ENCODE data around the gene SEMA3G.

The SEMA3G gene

GRCh38 chr3:52444860-52445793 lies at the start of gene SEMA3G:
SEMA3G (minus strand) TSS chr3:52445103; CDS start chr3:52445027, 76 bp downstream.
- peak; percentile 71 for DNase-seq

GRCh38 chr3:52494445-52494844 lies 49.5 kb upstream of the SEMA3G start:
- DNase-seq, result no peak

DNA sequence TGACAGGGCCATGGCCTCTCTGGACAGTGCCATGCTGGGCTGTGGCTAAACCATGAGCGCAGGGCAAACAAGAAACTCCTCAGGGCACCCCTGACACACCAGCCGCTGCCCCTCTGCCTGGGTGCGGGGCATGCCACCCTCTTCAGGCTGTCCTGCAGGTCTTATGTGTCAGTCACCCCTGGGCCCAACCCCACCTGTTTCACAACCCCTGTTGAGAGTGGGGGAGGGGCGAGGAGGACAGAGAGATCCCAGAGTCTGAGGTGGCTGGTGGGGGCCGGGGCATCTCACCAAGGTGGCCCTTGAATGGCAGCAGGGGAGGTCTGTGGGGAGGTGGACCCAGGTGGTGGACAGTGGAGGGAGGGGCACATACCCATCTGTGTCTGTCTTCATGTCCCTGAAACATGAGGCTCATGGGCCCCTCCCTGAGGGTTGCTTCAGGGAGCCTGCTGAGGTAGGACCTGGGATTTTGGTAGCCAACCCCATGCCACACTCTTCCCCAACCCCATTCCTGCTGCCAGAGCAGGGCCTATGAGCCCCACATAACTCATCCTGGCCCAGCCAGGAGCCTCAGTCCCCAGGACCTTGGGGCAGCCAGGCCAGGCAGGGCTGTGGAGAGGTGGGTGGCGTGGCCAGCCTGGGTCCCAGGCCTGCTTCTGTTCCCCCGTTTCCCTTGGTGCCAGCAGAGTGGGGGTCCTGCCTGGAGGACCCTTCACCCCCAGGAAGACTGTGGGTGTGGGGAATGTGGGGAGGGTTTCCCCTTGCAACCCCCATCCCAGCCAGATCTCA lies 48.5 kb upstream of the SEMA3G start:
- DNase-seq, result no peak

- DNase-seq, result no peak
Observed at GRCh38 chr3:52492059-52492458, 47.2 kb upstream of the SEMA3G start.

DNA sequence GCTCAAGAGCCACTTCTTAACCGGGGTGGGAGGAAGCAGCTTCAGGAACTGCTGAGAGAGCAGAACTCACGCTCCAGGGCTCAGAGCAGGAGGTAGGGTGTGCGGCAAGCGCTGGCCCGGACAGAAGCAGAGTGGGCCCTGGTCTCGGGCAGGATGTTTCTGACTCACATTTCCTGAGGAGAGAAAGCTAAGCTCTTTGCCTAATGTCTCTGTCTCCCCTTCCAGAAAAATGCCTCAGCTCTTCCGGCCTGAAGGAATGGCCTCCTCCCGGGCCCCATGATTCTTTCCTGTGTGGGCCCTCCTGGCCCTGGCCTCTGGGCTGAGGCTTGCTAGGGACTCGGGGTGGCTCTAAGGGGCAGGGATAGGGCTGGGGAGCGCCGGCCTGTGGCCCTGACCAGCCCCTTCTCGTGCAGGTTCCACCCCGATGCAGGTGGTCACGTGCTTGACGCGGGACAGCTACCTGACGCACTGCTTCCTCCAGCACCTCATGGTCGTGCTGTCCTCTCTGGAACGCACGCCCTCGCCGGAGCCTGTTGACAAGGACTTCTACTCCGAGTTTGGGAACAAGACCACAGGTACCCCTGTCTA lies 46.1 kb upstream of the SEMA3G start:
- DNase-seq, result no peak

GRCh38 chr3:52490035-52490938 lies 45.4 kb upstream of the SEMA3G start:
- no peak for DNase-seq

GRCh38 chr3:52489453-52489852 lies 44.5 kb upstream of the SEMA3G start:
- no peak for DNase-seq

GRCh38 chr3:52488746-52489145 lies 43.8 kb upstream of the SEMA3G start:
- DNase-seq, result no peak

DNA sequence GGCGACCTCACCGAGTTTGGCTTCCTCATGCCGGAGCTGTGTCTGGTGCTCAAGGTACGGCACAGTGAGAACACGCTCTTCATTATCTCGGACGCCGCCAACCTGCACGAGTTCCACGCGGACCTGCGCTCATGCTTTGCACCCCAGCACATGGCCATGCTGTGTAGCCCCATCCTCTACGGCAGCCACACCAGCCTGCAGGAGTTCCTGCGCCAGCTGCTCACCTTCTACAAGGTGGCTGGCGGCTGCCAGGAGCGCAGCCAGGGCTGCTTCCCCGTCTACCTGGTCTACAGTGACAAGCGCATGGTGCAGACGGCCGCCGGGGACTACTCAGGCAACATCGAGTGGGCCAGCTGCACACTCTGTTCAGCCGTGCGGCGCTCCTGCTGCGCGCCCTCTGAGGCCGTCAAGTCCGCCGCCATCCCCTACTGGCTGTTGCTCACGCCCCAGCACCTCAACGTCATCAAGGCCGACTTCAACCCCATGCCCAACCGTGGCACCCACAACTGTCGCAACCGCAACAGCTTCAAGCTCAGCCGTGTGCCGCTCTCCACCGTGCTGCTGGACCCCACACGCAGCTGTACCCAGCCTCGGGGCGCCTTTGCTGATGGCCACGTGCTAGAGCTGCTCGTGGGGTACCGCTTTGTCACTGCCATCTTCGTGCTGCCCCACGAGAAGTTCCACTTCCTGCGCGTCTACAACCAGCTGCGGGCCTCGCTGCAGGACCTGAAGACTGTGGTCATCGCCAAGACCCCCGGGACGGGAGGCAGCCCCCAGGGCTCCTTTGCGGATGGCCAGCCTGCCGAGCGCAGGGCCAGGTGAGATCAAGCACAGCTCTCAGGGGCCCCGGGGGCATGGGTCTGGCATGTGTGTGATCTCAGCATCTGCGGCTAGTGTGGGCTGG lies 43.1 kb upstream of the SEMA3G start:
- DNase-seq, result no peak

DNA sequence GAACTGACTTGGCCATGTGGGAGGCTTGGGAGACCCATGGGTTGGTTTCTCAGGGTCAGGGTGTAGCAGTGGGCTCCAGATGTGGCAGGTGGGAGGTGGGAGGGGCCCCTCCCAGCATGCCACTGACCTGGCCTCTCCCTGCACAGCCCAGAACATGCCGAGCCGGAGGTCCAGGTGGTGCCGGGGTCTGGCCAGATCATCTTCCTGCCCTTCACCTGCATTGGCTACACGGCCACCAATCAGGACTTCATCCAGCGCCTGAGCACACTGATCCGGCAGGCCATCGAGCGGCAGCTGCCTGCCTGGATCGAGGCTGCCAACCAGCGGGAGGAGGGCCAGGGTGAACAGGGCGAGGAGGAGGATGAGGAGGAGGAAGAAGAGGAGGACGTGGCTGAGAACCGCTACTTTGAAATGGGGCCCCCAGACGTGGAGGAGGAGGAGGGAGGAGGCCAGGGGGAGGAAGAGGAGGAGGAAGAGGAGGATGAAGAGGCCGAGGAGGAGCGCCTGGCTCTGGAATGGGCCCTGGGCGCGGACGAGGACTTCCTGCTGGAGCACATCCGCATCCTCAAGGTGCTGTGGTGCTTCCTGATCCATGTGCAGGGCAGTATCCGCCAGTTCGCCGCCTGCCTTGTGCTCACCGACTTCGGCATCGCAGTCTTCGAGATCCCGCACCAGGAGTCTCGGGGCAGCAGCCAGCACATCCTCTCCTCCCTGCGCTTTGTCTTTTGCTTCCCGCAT lies 42.3 kb upstream of the SEMA3G start:
- DNase-seq, result no peak

DNA sequence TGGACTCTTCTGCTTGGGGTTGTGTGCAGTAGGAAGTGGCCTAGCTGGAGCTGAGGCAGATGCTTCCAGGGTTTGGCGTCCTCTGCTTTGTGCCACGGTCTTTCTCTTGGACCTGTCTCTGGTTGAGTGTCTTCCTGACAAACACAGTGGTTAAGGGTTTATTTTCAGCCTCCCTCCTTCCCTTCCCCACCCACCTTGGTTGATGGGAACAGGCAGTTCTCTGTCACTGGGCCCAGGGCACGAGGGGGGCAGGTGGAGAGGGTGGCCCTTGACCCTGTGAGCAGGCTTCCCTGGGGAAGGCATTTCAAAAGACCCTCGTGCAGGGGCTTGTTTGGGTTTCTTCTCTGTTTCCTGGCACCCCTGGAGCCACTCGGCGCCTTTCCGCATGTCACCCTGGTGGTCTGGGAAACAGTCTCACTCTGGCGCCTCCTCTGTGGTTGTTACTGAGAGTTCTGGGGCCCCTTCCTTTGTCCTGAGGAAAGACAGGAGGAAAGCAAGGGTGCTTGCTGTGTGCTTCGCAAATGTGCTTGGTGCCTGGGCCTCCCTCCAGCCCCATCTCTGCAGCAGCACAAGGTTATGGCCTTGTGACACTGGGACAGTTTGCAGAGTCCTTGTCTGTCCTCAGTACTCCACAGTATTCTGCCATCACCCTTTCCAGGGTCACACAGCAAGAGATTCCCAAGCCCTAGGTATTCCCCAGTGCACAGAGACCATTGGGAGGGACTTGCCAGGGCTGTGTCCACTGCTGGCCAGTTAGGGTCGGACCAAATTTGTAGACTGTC lies 40.0 kb upstream of the SEMA3G start:
- DNase-seq, result no peak

DNA sequence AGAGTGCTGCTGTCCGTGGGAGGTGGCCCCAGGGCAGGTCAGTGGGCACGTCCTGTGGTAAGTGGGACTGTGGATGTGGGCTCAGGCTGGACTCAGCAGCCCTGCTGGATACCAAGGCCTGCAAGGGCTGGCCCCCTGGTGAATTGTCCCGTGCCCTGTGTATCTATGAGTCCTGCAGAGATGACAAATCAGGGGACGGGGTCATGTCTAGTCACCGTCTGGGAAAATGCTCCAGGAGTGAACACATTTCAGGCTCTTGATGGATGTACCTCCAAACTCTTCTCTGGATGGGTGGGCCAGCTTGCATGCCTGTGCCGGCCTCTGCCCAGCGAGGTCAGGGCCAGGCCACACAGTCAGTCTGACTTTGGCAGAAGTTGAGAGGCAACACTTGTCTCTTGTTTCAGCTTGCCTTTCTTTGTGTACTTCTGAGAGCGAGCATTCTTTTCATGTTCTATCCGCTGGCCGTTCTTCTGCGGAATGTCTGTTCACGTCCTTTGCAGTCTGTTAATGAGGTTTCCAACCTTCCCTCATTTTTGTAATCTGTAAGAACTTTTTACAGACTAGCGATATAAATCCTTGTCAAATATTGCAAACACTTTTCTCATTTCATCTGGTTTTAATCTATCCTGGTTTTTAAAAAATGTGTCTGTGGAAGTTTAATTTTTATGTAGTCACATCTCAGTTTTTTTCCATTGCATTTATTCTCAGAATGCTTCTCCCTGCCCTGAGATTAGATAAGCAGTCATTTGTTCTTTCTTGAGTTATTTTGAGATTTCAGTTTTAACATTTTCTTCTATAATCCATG lies 38.9 kb upstream of the SEMA3G start:
- no peak for DNase-seq

GRCh38 chr3:52483081-52483480 lies 38.2 kb upstream of the SEMA3G start:
- no peak for DNase-seq

GRCh38 chr3:52481819-52482521 lies 37.1 kb upstream of the SEMA3G start:
- no peak for DNase-seq

GRCh38 chr3:52480768-52481715 lies 36.1 kb upstream of the SEMA3G start:
- DNase-seq, result no peak

GRCh38 chr3:52479877-52480575 lies 35.1 kb upstream of the SEMA3G start:
- no peak for DNase-seq

All from stimulated activated CD4-positive, alpha-beta T cell treated with anti-CD3 and anti-CD28 coated beads, Interleukin-12 subunit alpha, Interleukin-12 subunit beta, amount 100 ng/mL, for 4 hours (primary cell).